HUES64 (cell line): ENCODE data around the gene KIFAP3.

Experiments used
- H3K27ac ChIP-seq: 2 replicates; pipeline ENCODE4 v1.7.0; 2013; ENCODE audit warnings: low read depth, low read length, inconsistent platforms
- H3K27me3 ChIP-seq: 2 replicates; pipeline ENCODE4 v1.6.1; 2013; ENCODE audit warnings: mild to moderate bottlenecking, low read length; ENCODE audit not compliant: insufficient read depth
- H3K36me3 ChIP-seq: 2 replicates; pipeline ENCODE4 v1.6.1; 2013; ENCODE audit warnings: mild to moderate bottlenecking, low read length; ENCODE audit not compliant: insufficient read depth
- H3K4me1 ChIP-seq: 2 replicates; pipeline ENCODE4 v1.6.1; 2013; ENCODE audit warnings: mild to moderate bottlenecking, low read length, moderate library complexity; ENCODE audit not compliant: insufficient read depth
- H3K4me3 ChIP-seq: 2 replicates; pipeline ENCODE4 v1.5.1; 2013; ENCODE audit warnings: mild to moderate bottlenecking, low read length, moderate library complexity
- H3K9ac ChIP-seq: 2 replicates; pipeline ENCODE4 v1.6.1; 2013; ENCODE audit warnings: mild to moderate bottlenecking, low read depth, low read length
- H3K9me3 ChIP-seq: 2 replicates; pipeline ENCODE4 v1.6.1; 2013; ENCODE audit warnings: low read depth, low read length; ENCODE audit not compliant: insufficient read depth
- WGBS: fragments of 150-250, 120-280 bp; methylation state at CpG from one replicate; pipeline ENCODE4 v1.1.7; 2013; ENCODE audit warnings: missing lambda C conversion rate; 5-methylcytosine and 5-hydroxymethylcytosine counted together

Gene KIFAP3

GRCh38 chr1:169941982-169942830 is 132.3 kb downstream of the KIFAP3 start:
- no peak overlapping the region for H3K9ac ChIP-seq
- H3K27ac ChIP-seq: no peak overlapping the region
- H3K27me3 ChIP-seq: no peaks in the 10 kb centered on the region
- no peaks in the 10 kb centered on the region for H3K4me1 ChIP-seq
- no peaks in the 10 kb centered on the region for H3K36me3 ChIP-seq
- H3K9me3 ChIP-seq: no peaks in the 10 kb centered on the region
- WGBS: 95% methylated on average over 2 of the region's 2 CpGs
- no peak overlapping the region for H3K4me3 ChIP-seq

DNA sequence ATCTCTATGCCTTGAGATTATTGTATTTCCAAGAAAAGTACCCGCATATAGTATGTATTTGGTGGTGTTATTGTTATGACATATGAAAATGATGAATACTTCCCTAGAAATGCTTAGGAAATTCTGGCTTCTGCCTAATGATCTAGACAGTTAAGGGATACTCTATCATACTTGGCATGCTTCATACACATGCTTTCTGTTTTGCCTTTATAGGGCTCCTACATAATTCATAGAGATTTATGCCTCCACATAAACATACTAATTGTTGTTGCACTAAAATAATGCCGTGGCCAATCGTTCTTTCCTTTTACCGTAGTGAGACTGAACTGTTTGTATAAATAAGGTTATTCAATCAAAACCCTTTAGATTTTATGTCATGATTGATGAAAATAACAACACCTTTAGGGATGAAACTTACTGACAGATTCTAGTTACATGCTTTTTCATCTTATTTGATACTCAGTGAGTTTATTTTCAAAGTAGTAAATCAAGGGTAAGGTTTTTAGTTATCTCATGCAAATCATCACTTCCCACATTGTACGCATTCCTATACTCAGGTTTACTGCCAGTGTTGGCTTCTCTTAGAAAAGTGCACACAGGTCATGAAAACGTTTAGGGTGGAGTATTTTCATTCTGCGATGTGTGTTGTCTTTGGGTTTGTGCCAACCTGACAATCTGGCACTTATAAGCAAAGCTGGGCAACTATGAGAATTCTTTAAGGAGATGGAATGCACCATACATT is 140.3 kb downstream of the KIFAP3 start:
- Histone ChIP-seq H3K27ac (no peak overlapping the region), H3K4me1 (no peaks in the 10 kb centered on the region), H3K9ac (no peak overlapping the region), H3K27me3 (no peaks in the 10 kb centered on the region), H3K36me3 (no peaks in the 10 kb centered on the region), H3K4me3 (no peak overlapping the region), H3K9me3 (no peaks in the 10 kb centered on the region)
- WGBS: 80% methylated on average over 4 of the region's 7 CpGs

GRCh38 chr1:169931795-169932231 is 142.7 kb downstream of the KIFAP3 start:
- Histone ChIP-seq H3K4me1 (no peaks in the 10 kb centered on the region), H3K36me3 (no peaks in the 10 kb centered on the region), H3K9ac (no peak overlapping the region), H3K9me3 (no peaks in the 10 kb centered on the region), H3K27ac (no peak overlapping the region), H3K4me3 (no peak overlapping the region), H3K27me3 (no peaks in the 10 kb centered on the region)
- 86% methylated on average over 1 of the region's 1 CpG for WGBS

GRCh38 chr1:169929210-169929526 is 145.3 kb downstream of the KIFAP3 start:
- H3K27ac ChIP-seq: no peak overlapping the region
- H3K36me3 ChIP-seq: no peaks in the 10 kb centered on the region
- H3K9ac ChIP-seq: no peak overlapping the region
- no peaks in the 10 kb centered on the region for H3K9me3 ChIP-seq
- H3K4me1 ChIP-seq: no peaks in the 10 kb centered on the region; the same call in 1 of the 2 replicates
- no CpG with 5 or more reads among the region's 1 CpG for whole genome bisulfite sequencing
- H3K4me3 ChIP-seq: no peak overlapping the region
- H3K27me3 ChIP-seq: no peaks in the 10 kb centered on the region

DNA sequence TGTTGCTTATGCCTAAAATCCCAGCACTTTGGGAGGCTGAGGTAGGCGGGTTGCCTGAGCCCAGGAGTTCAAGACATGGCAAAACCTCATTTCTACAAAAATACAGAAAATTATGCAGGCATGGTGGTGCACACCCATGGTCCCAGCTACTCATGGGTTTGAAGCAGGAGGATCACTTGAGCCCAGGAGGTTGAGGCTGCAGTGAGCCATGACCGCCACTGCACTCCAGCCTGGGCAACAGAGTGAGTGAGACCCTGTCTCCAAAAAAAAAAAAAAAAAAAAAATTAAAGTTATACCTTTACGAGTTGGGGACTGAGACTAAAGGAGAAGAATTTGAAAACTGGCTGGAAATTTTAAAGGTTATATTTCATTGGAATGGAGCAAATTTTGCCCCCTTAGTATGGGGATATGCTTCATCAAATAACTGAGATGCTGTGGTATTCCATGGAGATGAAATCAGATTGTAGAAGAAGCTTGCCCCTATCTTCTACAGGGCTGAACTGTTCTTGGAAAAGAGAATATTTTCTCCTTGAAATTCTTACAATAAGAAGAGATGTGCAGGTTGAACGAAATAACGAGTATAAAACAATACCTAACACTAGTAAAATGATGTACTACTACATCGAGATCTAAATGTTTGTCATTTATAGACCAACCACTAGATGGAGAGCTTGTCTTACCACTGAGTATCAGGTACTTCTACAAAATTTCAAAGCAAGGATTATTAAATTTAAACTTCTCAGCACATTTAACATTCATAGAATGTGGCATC is 145.9 kb downstream of the KIFAP3 start:
- Histone ChIP-seq H3K9ac (no peak overlapping the region), H3K36me3 (no peaks in the 10 kb centered on the region), H3K27me3 (no peaks in the 10 kb centered on the region), H3K4me3 (no peak overlapping the region), H3K27ac (no peak overlapping the region), H3K9me3 (no peaks in the 10 kb centered on the region), H3K4me1 (no peaks in the 10 kb centered on the region; the same call in 1 of the 2 replicates)
- WGBS: 66% methylated on average over 4 of the region's 6 CpGs

GRCh38 chr1:169925505-169926482 is 148.7 kb downstream of the KIFAP3 start:
- Histone ChIP-seq H3K4me3 (no peak overlapping the region), H3K9me3 (no peaks in the 10 kb centered on the region), H3K9ac (no peak overlapping the region), H3K4me1 (no peaks in the 10 kb centered on the region; the same call in 1 of the 2 replicates), H3K27ac (no peak overlapping the region), H3K36me3 (no peaks in the 10 kb centered on the region), H3K27me3 (no peaks in the 10 kb centered on the region)
- 86% methylated on average over 1 of the region's 3 CpGs for WGBS

DNA sequence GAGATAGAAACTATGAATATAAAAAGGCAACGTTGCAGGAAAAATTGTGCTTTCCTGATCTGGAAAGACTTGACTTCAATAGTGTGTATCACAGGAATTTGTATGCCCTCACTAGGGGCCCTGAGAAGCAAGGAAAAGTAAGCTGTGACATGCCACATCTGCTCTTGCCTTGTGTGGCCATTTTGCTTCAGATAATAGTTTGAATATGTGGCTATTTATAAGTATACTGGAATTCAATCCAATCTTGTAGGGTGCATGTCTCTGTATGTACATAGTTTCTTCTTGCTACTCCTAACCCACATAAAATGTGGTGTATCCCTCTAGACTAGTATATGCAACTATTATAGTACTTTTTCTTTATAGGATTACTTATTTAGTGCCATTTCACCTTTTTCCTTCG is 149.7 kb downstream of the KIFAP3 start:
- H3K27me3 ChIP-seq: no peaks in the 10 kb centered on the region
- 91% methylated on average over 1 of the region's 2 CpGs for WGBS
- no peak overlapping the region for H3K9ac ChIP-seq
- no peak overlapping the region for H3K27ac ChIP-seq
- no peaks in the 10 kb centered on the region for H3K36me3 ChIP-seq
- H3K4me3 ChIP-seq: no peak overlapping the region
- no peaks in the 10 kb centered on the region for H3K9me3 ChIP-seq
- H3K4me1 ChIP-seq: no peaks in the 10 kb centered on the region; the same call in 1 of the 2 replicates

DNA sequence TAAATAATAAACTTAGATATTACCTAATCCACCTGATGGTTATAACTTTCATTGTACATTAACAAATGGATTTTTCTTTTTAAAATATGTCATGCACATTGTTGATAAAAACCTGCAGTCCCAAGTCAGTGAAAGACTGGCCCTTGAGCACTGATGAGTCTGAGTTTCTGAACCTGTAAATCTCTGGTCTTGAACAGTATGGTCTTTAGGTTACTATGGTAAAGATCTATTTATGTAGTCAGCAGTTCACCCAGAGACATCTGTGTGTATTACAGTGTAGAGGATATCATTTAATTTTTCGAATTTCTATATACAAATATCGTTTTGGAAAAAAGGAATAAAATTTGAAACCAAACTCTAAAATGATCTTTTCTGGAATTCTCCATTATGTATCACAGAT is 150.4 kb downstream of the KIFAP3 start:
- no CpG with 5 or more reads among the region's 2 CpGs for WGBS
- Histone ChIP-seq H3K9me3 (no peaks in the 10 kb centered on the region), H3K9ac (no peak overlapping the region), H3K36me3 (no peaks in the 10 kb centered on the region), H3K4me3 (no peak overlapping the region), H3K4me1 (no peaks in the 10 kb centered on the region; the same call in 1 of the 2 replicates), H3K27ac (no peak overlapping the region), H3K27me3 (no peaks in the 10 kb centered on the region)

DNA sequence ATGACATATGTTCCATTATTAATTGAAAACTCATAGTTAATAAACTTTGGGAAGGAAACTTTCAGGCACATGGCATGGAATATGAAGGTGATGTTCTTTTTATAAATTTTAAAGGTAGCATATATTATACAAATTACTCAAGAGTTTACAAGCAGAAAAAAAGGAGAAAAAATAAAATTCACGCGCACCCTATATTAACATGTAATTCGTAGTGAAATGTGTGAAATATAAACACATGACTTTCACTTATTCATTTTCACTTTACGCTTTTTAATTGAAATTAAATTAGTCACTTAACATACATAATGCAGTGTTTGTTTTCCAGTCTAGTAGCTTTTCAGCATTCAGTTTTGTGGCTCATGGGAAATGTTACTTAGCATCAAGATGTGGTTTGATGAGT is 153.4 kb downstream of the KIFAP3 start:
- Histone ChIP-seq H3K4me1 (no peaks in the 10 kb centered on the region; the same call in 1 of the 2 replicates), H3K27ac (no peak overlapping the region), H3K9ac (no peak overlapping the region), H3K9me3 (no peaks in the 10 kb centered on the region), H3K27me3 (no peaks in the 10 kb centered on the region), H3K36me3 (no peaks in the 10 kb centered on the region), H3K4me3 (no peak overlapping the region)
- no CpG with 5 or more reads among the region's 4 CpGs for WGBS

DNA sequence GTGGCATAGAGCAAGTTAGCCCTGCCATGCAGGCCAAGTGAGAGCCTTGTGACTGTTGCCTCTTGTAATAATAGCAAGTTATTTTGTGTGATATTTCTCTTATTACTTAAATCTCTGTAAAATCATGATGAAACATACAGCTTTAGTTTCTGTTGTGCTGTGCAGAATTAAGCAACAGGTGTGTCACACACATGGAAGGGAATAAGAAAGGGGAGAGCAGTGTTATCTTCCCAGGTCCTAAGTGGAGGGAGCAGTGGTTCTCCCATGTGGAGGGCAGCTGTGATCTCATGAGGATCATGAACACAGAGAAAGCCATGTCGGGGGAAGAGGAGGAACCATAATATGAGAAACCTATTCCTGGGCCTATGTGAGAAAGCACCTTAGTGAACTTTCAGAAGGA is 155.6 kb downstream of the KIFAP3 start:
- Histone ChIP-seq H3K4me1 (no peaks in the 10 kb centered on the region), H3K27ac (no peak overlapping the region), H3K27me3 (no peaks in the 10 kb centered on the region), H3K9ac (no peak overlapping the region), H3K9me3 (no peaks in the 10 kb centered on the region), H3K4me3 (no peak overlapping the region), H3K36me3 (no peaks in the 10 kb centered on the region)
- WGBS: 96% methylated on average over 1 of the region's 1 CpG
